HG03066 (cell line): ENCODE data around the gene FIBCD1.
"Not testable (repeated sequence)": the region's sequence is repeated elsewhere in the genome, so short reads cannot be mapped to it uniquely, and the experiment has no call there.

Experiments used
- ATAC-seq: cut with Tn5 transposase; IDR thresholded peaks from one replicate; pipeline ENCODE4 v1.9.1; 2021; ENCODE audit warnings: low read depth; ENCODE audit not compliant: unreplicated experiment

The FIBCD1 gene

DNA sequence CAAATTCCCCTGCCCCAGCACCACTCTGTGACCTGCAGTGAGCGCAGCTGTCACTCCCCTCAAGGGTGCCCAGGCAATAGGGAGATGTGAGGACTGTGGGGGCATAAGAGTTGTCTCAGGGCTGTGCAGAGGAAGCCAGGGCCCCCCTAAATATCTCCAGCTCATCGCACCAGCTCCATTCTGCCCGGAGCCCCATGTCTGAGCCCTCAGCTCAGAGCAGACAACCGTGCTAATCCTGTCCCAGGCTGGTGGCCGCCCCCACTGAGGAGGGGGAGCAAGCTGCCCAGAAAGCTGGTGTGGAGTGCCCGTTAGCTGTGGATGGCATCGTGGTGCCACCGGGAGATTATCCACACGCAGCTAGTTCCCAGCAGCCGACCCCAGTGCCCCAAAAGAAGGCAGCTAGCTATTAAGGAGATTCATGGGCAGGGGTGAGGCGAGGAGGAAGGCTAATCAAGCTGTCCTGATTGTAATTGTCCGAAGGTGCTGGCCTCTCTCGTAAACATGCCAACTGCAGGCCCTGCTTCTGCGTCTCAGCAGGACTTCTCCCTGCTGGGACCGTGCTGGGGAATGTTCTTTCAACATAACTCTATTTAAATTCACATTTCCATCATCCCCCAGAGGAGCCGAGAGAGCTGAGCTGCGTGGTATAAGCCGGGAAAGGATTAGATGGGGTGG is 17.0 kb upstream of the FIBCD1 start:
- no peak for ATAC-seq

GRCh38 chr9:130954925-130955324 is 15.9 kb upstream of the FIBCD1 start:
- not testable (repeated sequence) for ATAC-seq

GRCh38 chr9:130954317-130954716 is 15.3 kb upstream of the FIBCD1 start:
- ATAC-seq = no peak

GRCh38 chr9:130952065-130952762 is 13.2 kb upstream of the FIBCD1 start:
- ATAC-seq = no peak

GRCh38 chr9:130950039-130950311 is 10.9 kb upstream of the FIBCD1 start:
- no peak for ATAC-seq

DNA sequence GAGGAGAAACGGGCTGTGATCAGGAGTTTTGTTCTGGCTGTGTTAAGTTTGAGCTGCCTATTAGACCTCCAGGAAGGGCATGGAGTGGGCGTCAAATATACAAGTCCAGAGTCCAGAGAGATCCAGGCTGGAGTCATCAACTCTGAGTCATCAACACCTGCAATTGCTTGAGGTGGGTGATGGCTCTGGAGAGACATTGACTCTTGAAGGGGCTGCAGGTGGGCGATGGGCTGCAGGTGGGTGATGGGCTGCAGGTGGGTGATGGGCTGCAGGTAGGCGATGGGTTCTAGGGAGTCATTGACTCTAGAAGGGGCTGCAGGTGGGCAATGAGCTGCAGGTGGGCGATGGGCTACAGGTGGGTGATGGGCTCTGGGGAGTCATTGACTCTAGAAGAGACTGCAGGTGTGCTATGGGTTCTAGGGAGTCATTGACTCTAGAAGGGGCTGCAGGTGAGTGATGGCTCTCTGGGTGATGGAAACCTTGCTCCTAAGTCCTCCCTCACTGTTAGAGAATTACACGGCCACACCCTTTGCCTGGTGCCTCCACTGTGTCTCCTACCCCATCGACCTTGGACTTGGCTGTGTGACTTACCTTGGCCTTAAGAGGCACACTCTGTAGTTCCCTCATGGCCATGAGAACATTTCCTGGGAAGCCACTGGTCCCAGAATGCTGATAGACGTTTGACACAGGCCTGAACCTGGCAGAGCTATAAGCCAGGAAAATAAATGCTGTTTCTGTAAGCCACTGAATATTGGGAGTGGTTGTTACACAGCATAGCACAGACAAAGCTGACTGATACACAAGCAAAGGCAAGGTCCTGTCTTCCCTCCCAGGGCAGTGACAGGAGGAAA is 10.4 kb upstream of the FIBCD1 start:
- no peak for ATAC-seq

- no peak for ATAC-seq
These were observed 9.2 kb upstream of the FIBCD1 start for GRCh38 chr9:130948266-130948665.

DNA sequence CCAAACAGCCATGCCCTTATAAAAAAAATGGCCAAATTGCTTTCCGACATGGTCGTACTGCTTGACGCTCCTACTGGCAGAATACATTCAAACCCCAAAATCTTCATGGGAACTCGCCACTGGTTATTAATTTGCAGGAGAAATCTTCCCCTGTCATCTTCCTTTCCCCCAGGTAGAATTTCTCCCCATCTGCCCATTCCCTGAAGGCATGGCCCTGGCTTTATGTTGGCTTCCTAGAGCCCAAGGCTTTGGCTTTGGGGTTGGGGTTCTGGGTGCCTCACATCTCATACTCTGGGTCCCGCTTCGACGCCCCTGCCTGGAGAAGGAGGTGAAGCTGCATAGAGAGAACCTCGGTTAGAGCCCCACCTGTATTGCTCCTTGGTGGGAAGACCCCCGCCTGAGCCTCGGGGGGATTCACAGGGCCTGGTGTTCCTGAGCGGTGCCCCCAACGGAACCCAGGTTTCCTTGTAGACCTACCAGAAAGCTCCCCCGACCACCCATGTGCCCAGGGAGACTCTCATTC is 8.6 kb upstream of the FIBCD1 start:
- ATAC-seq = no peak

GRCh38 chr9:130946766-130947617 is 7.9 kb upstream of the FIBCD1 start:
- ATAC-seq = no peak

DNA sequence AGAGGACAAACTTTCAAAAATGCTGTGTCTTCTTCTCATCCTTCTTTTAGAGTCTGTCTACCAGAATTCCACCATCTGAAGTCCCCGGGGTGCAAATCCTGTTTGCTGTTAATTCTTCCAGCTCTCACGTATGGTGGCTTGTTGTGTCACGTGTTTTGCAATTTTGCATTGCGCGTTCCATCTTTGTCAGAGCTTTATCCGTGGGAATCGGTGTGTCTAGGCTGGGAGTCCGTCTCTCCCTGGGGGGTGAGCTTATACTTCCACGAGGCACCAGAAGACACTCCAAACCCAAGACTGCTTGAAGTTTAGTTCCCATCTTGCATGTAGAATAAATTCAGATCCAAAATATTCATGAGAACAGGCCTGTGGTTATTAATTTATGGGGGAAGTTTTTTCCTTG is 6.1 kb upstream of the FIBCD1 start:
- no peak for ATAC-seq

GRCh38 chr9:130944510-130945058 is 5.5 kb upstream of the FIBCD1 start:
- ATAC-seq = no peak

DNA sequence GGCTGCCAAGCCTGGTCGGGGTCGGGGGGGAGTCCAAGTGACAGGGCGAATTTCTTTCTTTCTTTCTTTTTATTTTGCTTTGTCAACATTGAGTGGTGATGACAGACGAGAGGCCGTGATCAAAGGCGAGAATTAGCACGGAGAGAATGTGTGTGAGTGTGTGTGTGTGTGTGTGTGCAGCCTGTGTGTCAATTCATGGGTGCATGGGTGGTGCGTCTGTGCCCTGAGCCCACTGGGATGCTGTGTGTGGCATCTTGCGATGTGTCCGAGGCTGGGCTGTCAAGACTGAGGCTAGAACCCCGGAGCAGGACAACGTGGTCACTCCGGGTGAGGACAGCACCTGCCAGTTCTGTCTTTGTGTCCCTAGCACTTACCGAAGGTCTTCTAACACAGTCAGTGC is 4.7 kb upstream of the FIBCD1 start:
- no peak for ATAC-seq

DNA sequence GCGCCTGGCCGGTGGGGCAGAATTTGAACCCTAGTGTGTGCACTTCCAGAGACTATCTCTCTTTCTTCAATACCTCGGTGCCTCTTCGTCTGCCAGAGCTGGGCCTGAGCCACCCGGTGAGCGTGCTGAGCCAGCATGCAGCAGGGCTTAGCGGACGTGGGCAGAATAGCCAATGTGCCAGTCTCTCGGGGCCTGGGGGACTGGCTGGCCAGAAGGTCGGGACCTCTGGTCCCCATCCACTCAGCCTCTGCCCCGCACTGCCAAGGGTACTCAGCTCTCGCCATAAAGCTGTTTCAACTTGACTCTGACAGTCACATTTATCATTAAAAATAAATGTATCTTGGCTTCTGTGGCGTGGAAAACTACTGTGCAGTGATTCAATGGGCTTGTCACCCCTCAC is 4.2 kb upstream of the FIBCD1 start:
- no peak for ATAC-seq

DNA sequence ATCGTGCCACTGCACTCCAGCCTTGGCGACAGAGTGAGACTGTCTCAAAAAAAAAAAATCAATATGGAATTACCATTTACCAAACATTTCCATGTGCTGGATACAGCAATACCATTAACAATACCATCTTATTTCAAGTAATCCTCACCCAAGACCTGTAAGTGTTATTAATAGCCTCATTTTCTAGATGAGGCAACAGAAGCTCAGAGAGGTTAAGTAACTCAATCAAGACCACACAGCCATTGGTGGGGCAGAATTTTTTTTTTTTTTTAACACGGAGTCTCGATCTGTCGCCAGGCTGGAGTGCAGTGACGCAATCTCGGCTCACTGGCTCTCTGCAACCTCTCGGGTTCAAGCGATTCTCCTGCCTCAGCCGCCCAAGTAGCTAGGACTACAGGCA is 3.6 kb upstream of the FIBCD1 start:
- no peak for ATAC-seq

- no peak for ATAC-seq
These were observed 3.0 kb upstream of the FIBCD1 start for GRCh38 chr9:130942084-130942483.

DNA sequence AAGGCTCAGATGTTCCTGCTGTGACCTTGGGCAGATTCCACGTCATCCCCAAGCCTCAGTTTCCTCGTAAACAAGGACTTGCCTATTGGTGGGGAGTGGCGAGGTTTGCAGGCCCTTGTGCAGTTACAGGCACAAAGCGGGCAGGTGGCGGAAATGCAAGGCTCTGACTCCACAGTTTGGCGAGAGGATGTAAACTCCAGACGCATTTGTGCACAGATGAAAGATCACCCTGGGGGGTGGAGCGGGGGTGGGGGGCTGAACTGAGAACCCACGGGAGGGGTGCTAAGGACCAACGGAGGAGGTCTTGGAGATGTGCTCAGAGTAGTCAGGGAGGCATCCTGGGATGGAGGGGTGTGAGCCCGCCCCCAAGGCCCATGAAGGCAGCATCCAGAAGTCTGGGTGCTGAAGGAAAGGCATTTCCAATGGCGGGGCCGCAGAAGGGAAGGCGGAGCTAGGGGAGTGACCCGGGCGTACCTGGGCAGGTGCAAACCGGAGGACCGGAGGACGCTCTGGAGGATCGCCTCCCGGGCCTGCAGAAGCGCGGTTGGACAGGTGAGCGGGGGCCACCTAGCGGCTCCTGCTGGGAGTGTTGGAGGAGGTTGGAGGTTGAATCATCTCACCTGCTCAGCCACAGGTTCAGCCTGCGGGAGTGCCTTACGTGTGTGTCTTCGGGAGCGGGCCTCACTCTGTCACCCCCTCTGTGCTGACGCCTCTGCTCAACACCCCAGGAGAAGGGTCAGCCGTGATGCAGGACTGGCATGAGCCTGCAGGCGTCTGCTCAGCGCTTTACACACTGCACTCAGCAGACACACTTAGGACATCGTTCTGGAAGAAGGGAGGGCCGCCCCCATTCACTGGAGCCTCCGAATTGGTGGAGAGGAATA is 1.9 kb upstream of the FIBCD1 start:
- no peak for ATAC-seq

- no peak for ATAC-seq
These were observed 1.0 kb upstream of the FIBCD1 start for GRCh38 chr9:130940027-130940549.

DNA sequence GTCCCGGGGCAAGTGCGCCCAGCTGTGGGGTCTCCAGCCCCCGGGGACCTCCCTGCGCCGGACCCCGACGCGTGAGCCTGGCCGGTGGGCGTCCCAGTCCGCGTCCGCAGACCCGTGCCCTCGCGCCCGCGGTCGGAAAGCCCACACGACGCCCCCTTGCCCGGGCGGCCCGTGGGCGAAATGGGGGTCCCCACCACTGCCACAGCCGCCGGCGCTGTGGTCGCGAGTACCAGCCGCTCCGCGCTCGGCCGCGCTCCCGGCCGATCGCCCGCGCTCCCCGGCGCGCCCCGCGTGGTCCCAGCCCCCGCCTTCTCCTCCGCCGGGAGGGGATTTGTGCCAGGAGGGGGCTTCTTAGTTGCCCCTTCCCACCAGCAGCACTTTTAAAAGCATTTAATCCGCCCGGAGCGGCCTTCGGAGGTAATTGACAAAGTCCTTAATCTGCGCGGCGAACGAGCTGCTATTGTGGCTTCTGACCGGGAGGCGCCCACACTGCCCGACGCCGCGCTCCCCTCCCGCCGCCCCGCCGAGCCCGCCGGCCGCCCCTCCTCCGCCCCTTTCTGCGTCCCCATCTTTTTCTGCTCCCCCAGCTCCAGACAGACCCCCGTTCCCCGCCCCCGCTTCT is 469 bp upstream of the FIBCD1 start:
- ATAC-seq = no peak

GRCh38 chr9:130938184-130938651 is 829 bp downstream of the FIBCD1 start:
- no peak for ATAC-seq
